IgD-negative memory B cell (primary cell): ENCODE results near the gene CADM1. TPM values are rescaled to one million over a fixed set of nuclear protein-coding genes. Genes with fewer than 3 reads are reported as not detected.

Source experiments
- H3K27ac Mint-ChIP-seq, 3 donors: one replicate each; pipeline ENCODE4 v1.8.0; 2020 to 2022; ENCODE audit warnings: mild to moderate bottlenecking in 3 of 3, mixed read lengths in 3 of 3, moderate library complexity in 1 of 3
- H3K27me3 Mint-ChIP-seq: one replicate; pipeline ENCODE4 v1.8.0; 2021; ENCODE audit warnings: mixed read lengths
- H3K36me3 Mint-ChIP-seq: one replicate; pipeline ENCODE4 v1.8.0; 2020; ENCODE audit warnings: mild to moderate bottlenecking, mixed read lengths
- H3K4me1 Mint-ChIP-seq, 3 donors: one replicate each; pipeline ENCODE4 v1.8.0; 2020 to 2022; ENCODE audit warnings: mixed read lengths in 3 of 3, mild to moderate bottlenecking in 1 of 3
- H3K4me3 Mint-ChIP-seq, 4 donors: one replicate each; pipeline ENCODE4 v1.8.0; 2020 to 2022; ENCODE audit warnings: mild to moderate bottlenecking in 4 of 4, mixed read lengths in 4 of 4, moderate library complexity in 3 of 4
- H3K9me3 Mint-ChIP-seq, 3 donors: one replicate each; pipeline ENCODE4 v1.8.0; 2020 to 2021; ENCODE audit warnings: mixed read lengths in 3 of 3, mild to moderate bottlenecking in 1 of 3
- polyA plus RNA-seq: library from polyadenylated mRNA; unstranded; fragments of 300-500 nt; fragmentation: Illumina TruSeq; gene quantifications from one replicate; pipeline ENCODE4 v1.2.3, GENCODE V29; 2021

Gene CADM1
- polyA plus RNA-seq, 1 donor from 2014 or later = 2.0 TPM

DNA sequence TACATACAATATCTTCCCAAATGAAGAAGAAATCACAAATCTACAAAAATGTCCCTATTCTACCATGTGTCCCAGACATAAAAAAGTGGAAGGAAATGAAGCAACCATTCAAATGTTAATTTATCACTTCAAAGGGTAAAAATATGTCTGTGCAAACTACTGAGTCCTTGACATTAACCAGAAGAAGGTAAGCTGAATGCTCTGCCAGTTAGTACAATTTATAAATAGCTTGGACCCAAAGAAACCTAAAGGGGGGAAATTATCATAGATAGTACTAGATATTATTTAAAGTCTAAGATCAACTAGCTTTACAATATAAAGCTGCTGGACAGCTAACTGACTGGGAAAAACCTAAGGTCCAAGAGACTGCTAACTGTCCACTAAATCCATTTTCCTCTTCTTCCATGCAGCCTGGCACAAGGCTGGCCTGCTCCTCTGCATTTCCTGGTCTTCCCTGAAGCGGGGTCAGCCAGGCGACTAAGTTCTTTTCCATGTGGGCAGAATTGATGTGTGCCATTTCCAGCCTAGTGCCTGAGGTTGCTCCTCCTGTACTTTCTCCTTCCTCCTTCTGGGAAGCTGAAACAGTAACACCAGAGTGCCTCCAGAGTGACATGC lies 190.9 kb downstream of the CADM1 start:
- Mint-ChIP-seq H3K36me3 (no peaks in the 10 kb centered on the region), H3K4me1 (no peaks in the 10 kb centered on the region), H3K27ac (no peak overlapping the region), H3K9me3 (no peaks in the 10 kb centered on the region), H3K27me3 (peaks cover 3% of the 10 kb centered on the region), H3K4me3 (no peak overlapping the region)

GRCh38 chr11:115311949-115312348 lies 192.3 kb downstream of the CADM1 start:
- H3K4me1 Mint-ChIP-seq = no peaks in the 10 kb centered on the region
- no peak overlapping the region for H3K27ac Mint-ChIP-seq
- no peaks in the 10 kb centered on the region for H3K9me3 Mint-ChIP-seq
- H3K36me3 Mint-ChIP-seq = no peaks in the 10 kb centered on the region
- H3K4me3 Mint-ChIP-seq = no peak overlapping the region
- H3K27me3 Mint-ChIP-seq = peaks cover 3% of the 10 kb centered on the region

- Mint-ChIP-seq H3K4me3 (no peak overlapping the region), H3K4me1 (no peaks in the 10 kb centered on the region), H3K27ac (no peak overlapping the region), H3K27me3 (no peaks in the 10 kb centered on the region), H3K36me3 (peaks cover 2% of the 10 kb centered on the region), H3K9me3 (no peaks in the 10 kb centered on the region)
Observed at GRCh38 chr11:115306689-115307088, 197.5 kb downstream of the CADM1 start.

DNA sequence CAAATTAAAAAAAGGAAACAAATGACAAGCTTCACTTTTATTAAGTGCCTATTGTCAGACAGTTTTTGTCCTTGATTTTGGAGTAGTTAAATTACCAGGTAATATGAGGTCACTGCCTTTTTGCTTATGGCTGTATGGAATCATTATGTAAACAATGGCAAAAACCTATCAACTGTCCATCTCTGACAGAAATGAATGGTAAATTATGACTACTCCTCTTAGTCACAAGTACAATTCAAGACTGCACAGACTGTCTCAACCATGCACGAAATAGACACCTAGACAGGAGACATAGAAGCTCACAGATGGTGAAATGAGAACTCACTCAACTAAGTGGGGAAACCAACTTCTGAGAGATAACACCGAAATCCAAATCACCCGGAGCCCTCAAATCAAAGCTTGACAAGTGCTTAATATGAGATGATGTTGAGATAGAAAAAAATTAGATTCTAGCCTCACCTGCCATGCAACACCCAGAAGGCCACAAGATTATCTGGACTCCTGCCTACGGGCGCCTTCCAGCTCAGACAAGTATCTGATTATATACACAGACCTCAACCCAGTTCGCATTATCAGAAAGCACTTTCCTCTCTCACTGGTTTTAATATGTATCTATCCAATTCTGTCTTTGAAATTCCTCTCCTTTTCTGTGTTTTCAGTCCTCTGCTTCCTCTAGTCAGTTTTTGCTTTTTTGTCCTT lies 199.3 kb downstream of the CADM1 start:
- peaks cover 2% of the 10 kb centered on the region for H3K36me3 Mint-ChIP-seq
- no peak overlapping the region for H3K27ac Mint-ChIP-seq
- H3K9me3 Mint-ChIP-seq = no peaks in the 10 kb centered on the region
- H3K27me3 Mint-ChIP-seq = peaks cover 1% of the 10 kb centered on the region
- no peaks in the 10 kb centered on the region for H3K4me1 Mint-ChIP-seq
- no peak overlapping the region for H3K4me3 Mint-ChIP-seq

DNA sequence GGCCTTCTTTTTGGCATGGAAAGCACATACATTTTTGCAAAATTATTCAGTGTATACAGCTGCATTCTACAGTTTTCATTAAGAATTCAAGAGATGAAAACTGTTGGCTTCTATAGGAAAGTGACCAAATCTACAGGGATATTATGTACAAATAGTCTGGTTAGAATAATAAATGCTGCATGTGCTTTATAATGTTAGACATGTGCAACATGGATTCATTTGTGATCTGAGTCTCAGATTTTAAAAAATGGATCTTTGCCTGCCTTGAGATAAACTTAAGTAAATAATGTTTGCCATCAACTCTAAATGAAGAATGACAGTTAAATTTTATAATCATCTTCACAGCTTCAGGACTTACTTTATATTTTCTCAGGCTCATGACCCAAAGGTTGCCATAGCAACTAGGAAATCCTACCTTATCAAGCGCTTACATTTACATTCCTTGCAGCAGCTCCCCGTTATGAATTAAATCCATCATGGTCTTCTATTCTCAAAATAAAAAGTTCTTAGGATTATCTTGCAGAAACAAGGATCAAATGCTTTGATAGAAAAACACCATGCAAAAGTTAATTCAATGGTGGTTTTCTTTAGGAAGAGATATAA lies 200.2 kb downstream of the CADM1 start:
- no peak overlapping the region for H3K4me3 Mint-ChIP-seq
- peaks cover 2% of the 10 kb centered on the region for H3K36me3 Mint-ChIP-seq
- H3K27me3 Mint-ChIP-seq = peaks cover 1% of the 10 kb centered on the region
- no peaks in the 10 kb centered on the region for H3K4me1 Mint-ChIP-seq
- no peaks in the 10 kb centered on the region for H3K9me3 Mint-ChIP-seq
- H3K27ac Mint-ChIP-seq = no peak overlapping the region

DNA sequence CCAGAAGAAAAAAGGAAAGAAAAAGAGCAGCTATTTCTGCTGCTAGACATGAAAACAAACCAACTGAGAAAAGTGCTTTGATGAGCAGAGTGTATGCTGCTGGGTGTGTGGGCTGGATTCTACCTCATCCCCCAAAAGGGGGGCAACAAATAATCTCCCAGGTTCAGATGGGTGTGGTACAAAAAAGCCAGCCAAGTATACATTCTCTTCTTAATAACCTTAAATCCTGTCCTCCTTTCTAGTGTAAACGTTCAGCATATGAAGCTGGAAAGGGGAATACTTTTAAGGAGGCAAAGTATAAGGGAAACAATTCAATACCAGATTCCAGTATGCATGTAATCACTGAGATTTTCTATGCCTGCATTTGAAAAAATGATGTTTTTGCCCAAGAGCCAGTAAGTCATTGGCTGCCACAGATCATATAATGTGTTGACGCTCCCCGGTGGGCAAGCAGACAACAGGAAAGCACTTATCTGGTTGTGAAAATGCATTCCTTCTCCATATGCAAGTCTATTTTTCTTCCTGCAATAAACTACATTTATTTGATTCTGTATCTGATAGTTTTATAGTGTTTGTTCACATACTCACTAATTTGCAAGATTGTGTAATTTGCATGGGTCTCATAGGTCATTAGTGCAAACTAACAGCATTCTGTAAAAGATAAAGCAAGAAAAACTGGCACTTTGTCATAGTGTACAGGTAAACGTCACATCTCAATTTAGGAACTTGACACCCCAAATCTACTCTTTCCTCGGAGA lies 201.1 kb downstream of the CADM1 start:
- peaks cover 2% of the 10 kb centered on the region for H3K36me3 Mint-ChIP-seq
- H3K9me3 Mint-ChIP-seq = no peaks in the 10 kb centered on the region
- no peak overlapping the region for H3K4me3 Mint-ChIP-seq
- no peak overlapping the region for H3K27ac Mint-ChIP-seq
- no peaks in the 10 kb centered on the region for H3K4me1 Mint-ChIP-seq
- H3K27me3 Mint-ChIP-seq = peaks cover 1% of the 10 kb centered on the region

- H3K9me3 Mint-ChIP-seq = peaks cover 0 to 1% (median 0%) of the 10 kb centered on the region in 3 donors
- peaks cover 1% of the 10 kb centered on the region for H3K27me3 Mint-ChIP-seq
- no peak overlapping the region for H3K4me3 Mint-ChIP-seq
- peak overlapping the region in 1 of 3 donors; percentile 25 for H3K27ac Mint-ChIP-seq
- H3K36me3 Mint-ChIP-seq = peaks cover 2% of the 10 kb centered on the region
- H3K4me1 Mint-ChIP-seq = no peaks in the 10 kb centered on the region
Observed at GRCh38 chr11:115300660-115301428, 203.4 kb downstream of the CADM1 start.

GRCh38 chr11:115298300-115299012 lies 205.8 kb downstream of the CADM1 start:
- Mint-ChIP-seq H3K36me3 (no peaks in the 10 kb centered on the region), H3K4me1 (no peaks in the 10 kb centered on the region), H3K9me3 (peaks cover 0 to 1% (median 0%) of the 10 kb centered on the region in 3 donors), H3K27me3 (peaks cover 1% of the 10 kb centered on the region), H3K27ac (no peak overlapping the region), H3K4me3 (no peak overlapping the region)

DNA sequence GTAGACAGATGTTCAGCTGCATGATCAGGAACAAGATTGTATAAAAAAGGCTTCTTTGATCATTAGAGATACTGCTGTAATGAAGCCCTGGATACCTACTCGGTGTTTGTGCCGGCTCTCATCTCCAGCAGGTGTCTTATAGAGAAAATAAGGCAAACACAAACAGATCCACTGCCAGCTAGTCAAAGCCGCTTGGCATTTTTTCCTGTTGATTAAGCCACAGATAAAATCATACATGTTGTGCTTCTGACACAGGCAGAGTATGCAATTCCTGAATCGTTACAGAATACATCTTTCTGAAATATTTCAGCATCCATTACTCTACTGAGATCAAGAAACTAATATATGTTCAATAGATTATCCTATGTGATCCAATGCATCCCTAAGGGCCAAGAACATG lies 206.9 kb downstream of the CADM1 start:
- no peak overlapping the region for H3K27ac Mint-ChIP-seq
- peaks cover 0 to 1% (median 0%) of the 10 kb centered on the region in 3 donors for H3K9me3 Mint-ChIP-seq
- H3K4me1 Mint-ChIP-seq = no peaks in the 10 kb centered on the region
- H3K4me3 Mint-ChIP-seq = no peak overlapping the region
- H3K27me3 Mint-ChIP-seq = peaks cover 1% of the 10 kb centered on the region
- H3K36me3 Mint-ChIP-seq = no peaks in the 10 kb centered on the region

GRCh38 chr11:115291325-115291724 lies 212.9 kb downstream of the CADM1 start:
- Mint-ChIP-seq H3K27ac (no peak overlapping the region), H3K27me3 (no peaks in the 10 kb centered on the region), H3K4me1 (no peaks in the 10 kb centered on the region), H3K36me3 (no peaks in the 10 kb centered on the region), H3K9me3 (no peaks in the 10 kb centered on the region), H3K4me3 (no peak overlapping the region)

DNA sequence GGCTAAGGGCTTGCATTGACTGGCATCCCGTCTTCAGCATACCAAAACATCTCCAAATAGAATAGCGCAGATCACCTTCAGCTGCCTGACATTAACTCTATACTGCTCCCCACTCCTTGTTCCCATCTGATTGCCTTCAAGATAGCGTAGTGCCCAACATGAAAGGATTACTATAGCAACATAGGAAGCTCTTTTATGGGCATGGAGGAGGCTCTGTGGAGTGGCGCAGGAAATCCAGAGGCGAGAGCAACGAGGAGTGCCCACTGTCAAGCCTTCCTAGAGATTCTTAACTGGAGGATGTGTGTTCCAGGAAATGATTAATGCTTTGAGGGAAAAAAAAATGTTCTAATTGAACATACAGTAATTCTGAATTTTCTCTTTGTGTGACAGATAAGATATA lies 213.3 kb downstream of the CADM1 start:
- no peaks in the 10 kb centered on the region for H3K9me3 Mint-ChIP-seq
- H3K27me3 Mint-ChIP-seq = no peaks in the 10 kb centered on the region
- peaks cover 1% of the 10 kb centered on the region for H3K36me3 Mint-ChIP-seq
- H3K27ac Mint-ChIP-seq = no peak overlapping the region
- no peaks in the 10 kb centered on the region for H3K4me1 Mint-ChIP-seq
- H3K4me3 Mint-ChIP-seq = no peak overlapping the region

DNA sequence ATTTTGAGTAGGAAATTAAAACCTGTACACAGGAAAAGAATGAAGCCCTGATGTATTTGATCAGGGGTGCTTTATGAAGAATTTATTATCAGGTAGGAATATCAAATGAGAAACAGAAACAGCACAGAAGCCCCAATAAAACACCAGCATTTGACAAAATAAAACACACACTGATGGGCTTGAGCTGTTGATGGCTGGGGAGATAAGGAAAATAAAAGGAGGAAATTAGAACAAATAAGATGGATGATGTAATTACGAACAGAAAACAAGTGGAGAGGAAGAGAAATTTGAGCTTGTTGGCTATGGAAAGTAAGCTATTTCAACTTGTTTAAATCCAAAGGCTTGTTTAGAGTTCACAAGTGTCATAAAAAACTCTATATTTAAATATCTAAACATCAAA lies 213.7 kb downstream of the CADM1 start:
- no peaks in the 10 kb centered on the region for H3K4me1 Mint-ChIP-seq
- H3K36me3 Mint-ChIP-seq = peaks cover 1% of the 10 kb centered on the region
- no peak overlapping the region for H3K4me3 Mint-ChIP-seq
- H3K9me3 Mint-ChIP-seq = no peaks in the 10 kb centered on the region
- H3K27ac Mint-ChIP-seq = no peak overlapping the region
- H3K27me3 Mint-ChIP-seq = no peaks in the 10 kb centered on the region

- Mint-ChIP-seq H3K27ac (no peak overlapping the region), H3K4me1 (no peaks in the 10 kb centered on the region), H3K4me3 (no peak overlapping the region), H3K9me3 (no peaks in the 10 kb centered on the region), H3K36me3 (peaks cover 4% of the 10 kb centered on the region), H3K27me3 (peaks cover 2% of the 10 kb centered on the region)
Observed at GRCh38 chr11:115287266-115287665, 216.9 kb downstream of the CADM1 start.

DNA sequence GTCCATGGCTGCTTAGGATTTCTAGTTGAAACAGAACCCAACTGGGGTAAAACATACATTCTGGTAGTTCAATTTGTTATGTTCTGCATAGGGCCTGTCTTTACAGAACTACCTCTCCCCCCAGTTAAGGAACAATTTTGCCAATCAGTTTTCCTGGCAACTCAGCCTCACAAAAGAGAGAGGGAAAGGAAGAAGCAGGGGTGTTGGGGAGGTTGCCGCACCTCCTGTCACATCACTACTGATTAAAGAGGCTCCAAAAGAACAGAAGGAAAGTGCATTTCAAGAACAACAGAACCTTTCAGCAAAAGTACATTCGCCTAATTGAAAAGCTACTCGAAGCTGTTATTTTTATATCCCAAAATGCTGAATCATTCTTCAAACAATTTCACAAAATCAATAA lies 217.6 kb downstream of the CADM1 start:
- Mint-ChIP-seq H3K36me3 (peaks cover 4% of the 10 kb centered on the region), H3K27ac (no peak overlapping the region), H3K4me3 (no peak overlapping the region), H3K27me3 (peaks cover 2% of the 10 kb centered on the region), H3K9me3 (no peaks in the 10 kb centered on the region), H3K4me1 (no peaks in the 10 kb centered on the region)
